ENCODE data around the gene NAA30.

DNA sequence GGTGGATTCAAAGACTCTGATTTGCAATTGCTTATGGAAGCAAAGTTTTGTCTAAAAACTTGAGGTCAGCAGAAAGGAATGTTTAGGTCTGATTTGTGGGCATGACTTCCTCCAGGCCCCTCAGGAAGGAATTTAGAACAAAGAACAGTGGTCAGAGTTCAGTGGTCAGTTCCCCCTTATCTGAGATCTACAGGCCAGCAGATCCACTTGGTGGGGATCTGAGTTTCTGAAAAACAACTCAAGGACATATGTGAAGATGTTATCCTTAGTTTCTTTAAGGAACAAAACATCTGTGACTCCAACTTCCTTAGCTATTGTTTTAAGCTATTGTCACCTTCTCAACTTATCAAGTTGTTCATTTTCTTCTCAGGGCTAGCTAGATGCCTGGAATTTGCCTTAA, 28.0 kb upstream of the NAA30 start:
- TF ChIP-seq EZH2 (IDR thresholded peaks at IDR 0.05; ENCODE audit: low read depth, low read length, severe bottlenecking) (no peak), YY1 (IDR thresholded peaks at IDR 0.05; ENCODE audit: low read depth, low read length) (no peak), RXRA (IDR thresholded peaks at IDR 0.05; ENCODE audit: insufficient read depth, low read depth, low read length) (no peak), POLR2A (IDR thresholded peaks at IDR 0.05; ENCODE audit: control extremely low read depth in 1 of 2, low read depth in 2 of 2, low read length in 2 of 2) (no peak), NRF1 (IDR thresholded peaks at IDR 0.05; ENCODE audit: low read depth, low read length) (no peak)
- TF ChIP-seq, protein P1, sequence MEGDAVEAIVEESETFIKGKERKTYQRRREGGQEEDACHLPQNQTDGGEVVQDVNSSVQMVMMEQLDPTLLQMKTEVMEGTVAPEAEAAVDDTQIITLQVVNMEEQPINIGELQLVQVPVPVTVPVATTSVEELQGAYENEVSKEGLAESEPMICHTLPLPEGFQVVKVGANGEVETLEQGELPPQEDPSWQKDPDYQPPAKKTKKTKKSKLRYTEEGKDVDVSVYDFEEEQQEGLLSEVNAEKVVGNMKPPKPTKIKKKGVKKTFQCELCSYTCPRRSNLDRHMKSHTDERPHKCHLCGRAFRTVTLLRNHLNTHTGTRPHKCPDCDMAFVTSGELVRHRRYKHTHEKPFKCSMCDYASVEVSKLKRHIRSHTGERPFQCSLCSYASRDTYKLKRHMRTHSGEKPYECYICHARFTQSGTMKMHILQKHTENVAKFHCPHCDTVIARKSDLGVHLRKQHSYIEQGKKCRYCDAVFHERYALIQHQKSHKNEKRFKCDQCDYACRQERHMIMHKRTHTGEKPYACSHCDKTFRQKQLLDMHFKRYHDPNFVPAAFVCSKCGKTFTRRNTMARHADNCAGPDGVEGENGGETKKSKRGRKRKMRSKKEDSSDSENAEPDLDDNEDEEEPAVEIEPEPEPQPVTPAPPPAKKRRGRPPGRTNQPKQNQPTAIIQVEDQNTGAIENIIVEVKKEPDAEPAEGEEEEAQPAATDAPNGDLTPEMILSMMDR (IDR thresholded peaks at IDR 0.05; ENCODE audit: control extremely low read depth in 1 of 3, insufficient read depth in 1 of 3, low read depth in 1 of 3, low read length in 3 of 3): no peak

Measured in H1 (cell line).